Tibial nerve (tissue), 4 donors: ENCODE results near the gene BID. TPM values are rescaled to one million over a fixed set of nuclear protein-coding genes. Genes with fewer than 3 reads are reported as not detected.
"Not testable (repeated sequence)": the region's sequence is repeated elsewhere in the genome, so short reads cannot be mapped to it uniquely, and the experiment has no call there.

Experiments
- DNase-seq, 2 donors: peaks; one replicate each; pipeline ENCODE4 v3.0.0-alpha.2; 2019; ENCODE audit warnings: low spot score in 2 of 2
- H3K27ac ChIP-seq, 4 donors: fragments of 200-600 bp; sonication (generic) in 3 of 4; one replicate each; pipeline ENCODE4 v1.5.1; 2017 to 2019; ENCODE audit warnings: mild to moderate bottlenecking in 1 of 4
- H3K27me3 ChIP-seq, 2 donors: fragments of 200-600 bp; sonication (generic) in 1 of 2; one replicate each; pipeline versions ENCODE4 v1.5.1 to v1.6.0; 2017 to 2019
- H3K36me3 ChIP-seq, 3 donors: fragments of 200-600 bp; sonication (generic); one replicate each; pipeline ENCODE4 v1.5.1; 2018 to 2019
- H3K4me1 ChIP-seq, 4 donors: fragments of 200-600 bp; sonication (generic) in 3 of 4; one replicate each; pipeline ENCODE4 v1.5.1; 2017 to 2019
- H3K4me3 ChIP-seq, 4 donors: fragments of 200-600 bp; sonication (generic) in 3 of 4; one replicate each; pipeline ENCODE4 v1.5.1; 2017 to 2019; ENCODE audit warnings: mild to moderate bottlenecking in 1 of 4, moderate library complexity in 1 of 4
- H3K9me3 ChIP-seq, 4 donors: fragments of 200-600 bp; sonication (generic) in 3 of 4; one replicate each; pipeline ENCODE4 v1.5.1; 2017 to 2019
- CTCF ChIP-seq, 5 experiments: fragments of 200-600 bp in 3 of 5; fragments of 450-650 bp in 2 of 5; sonication (generic) in 3 of 5; IDR thresholded peaks; one replicate each; pipeline ENCODE4 v1.5.1; 2016 to 2019; ENCODE audit warnings: antibody characterized with exemption in 5 of 5, mild to moderate bottlenecking in 3 of 5, moderate library complexity in 2 of 5
- EP300 ChIP-seq, 2 donors: sonication (generic); formaldehyde crosslinking; IDR thresholded peaks; one replicate each; pipeline ENCODE4 v1.6.1; 2017; ENCODE audit warnings: antibody characterized with exemption in 2 of 2, mild to moderate bottlenecking in 1 of 2
- POLR2A ChIP-seq, 2 donors: fragments of 450-650 bp; IDR thresholded peaks; one replicate each; pipeline ENCODE4 v1.6.1; 2017; ENCODE audit warnings: antibody characterized with exemption in 2 of 2, mild to moderate bottlenecking in 2 of 2, moderate library complexity in 2 of 2
- WGBS, 2 donors: methylation state at CpG; one replicate each; pipeline ENCODE4 v1.1.5; 2018; 5-methylcytosine and 5-hydroxymethylcytosine counted together
- total RNA-seq, 4 donors: library from RNA; depleted of rRNA; stranded (reverse); fragments of >200 nt; gene quantifications; one replicate each; pipeline ENCODE4 v1.1.0, GENCODE V29; 2016

BID gene
- total RNA-seq, 4 donors from 2014 or later, result 6.3 to 47.1 (median 13.7) TPM

GRCh38 chr22:17770180-17771077 lies 3.8 kb downstream of the BID start:
- no peaks in the 10 kb centered on the region for H3K27me3 ChIP-seq
- H3K36me3 ChIP-seq, result no peaks in the 10 kb centered on the region
- 86 to 87% methylated on average over 19 of the region's 19 CpGs for WGBS, 2 donors
- no peak overlapping the region for H3K4me3 ChIP-seq
- no peak overlapping the region for H3K27ac ChIP-seq
- no peak for DNase-seq
- peaks cover 0 to 30% (median 13%) of the 10 kb centered on the region in 4 donors for H3K4me1 ChIP-seq
- TF ChIP-seq EP300 (IDR thresholded peaks at IDR 0.05) (no peak), CTCF (IDR thresholded peaks at IDR 0.05) (no peak), POLR2A (IDR thresholded peaks at IDR 0.05) (no peak)
- H3K9me3 ChIP-seq, result no peaks in the 10 kb centered on the region

DNA sequence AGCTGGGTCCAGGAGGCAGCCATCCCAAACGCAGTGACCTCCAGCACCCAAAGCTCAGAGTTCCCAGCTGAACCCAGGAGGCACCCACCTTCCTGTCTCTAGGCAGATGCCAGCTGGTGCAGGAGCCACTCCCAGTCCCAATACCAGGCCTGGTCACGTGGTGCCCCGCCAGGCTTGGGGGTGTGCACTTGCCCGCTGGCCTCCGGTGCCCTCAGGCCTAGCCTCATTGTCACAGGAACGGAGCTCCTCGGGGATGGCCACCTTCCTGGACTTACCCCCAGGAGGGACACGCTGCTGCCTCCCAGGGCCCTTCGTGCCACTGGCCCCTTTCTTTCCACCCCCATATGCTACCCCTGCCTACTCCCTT lies 4.6 kb downstream of the BID start:
- WGBS, 2 donors, result 83 to 87% methylated on average over 8 to 9 of the region's 9 CpGs
- H3K27ac ChIP-seq, result no peak overlapping the region
- TF ChIP-seq CTCF (IDR thresholded peaks at IDR 0.05), result no peak
- no peak for TF ChIP-seq EP300 (IDR thresholded peaks at IDR 0.05)
- TF ChIP-seq POLR2A (IDR thresholded peaks at IDR 0.05), result no peak
- DNase-seq, result no peak
- peaks cover 0 to 26% (median 13%) of the 10 kb centered on the region in 4 donors for H3K4me1 ChIP-seq
- H3K36me3 ChIP-seq, result no peaks in the 10 kb centered on the region
- H3K9me3 ChIP-seq, result no peaks in the 10 kb centered on the region
- no peak overlapping the region for H3K4me3 ChIP-seq
- H3K27me3 ChIP-seq, result no peaks in the 10 kb centered on the region

DNA sequence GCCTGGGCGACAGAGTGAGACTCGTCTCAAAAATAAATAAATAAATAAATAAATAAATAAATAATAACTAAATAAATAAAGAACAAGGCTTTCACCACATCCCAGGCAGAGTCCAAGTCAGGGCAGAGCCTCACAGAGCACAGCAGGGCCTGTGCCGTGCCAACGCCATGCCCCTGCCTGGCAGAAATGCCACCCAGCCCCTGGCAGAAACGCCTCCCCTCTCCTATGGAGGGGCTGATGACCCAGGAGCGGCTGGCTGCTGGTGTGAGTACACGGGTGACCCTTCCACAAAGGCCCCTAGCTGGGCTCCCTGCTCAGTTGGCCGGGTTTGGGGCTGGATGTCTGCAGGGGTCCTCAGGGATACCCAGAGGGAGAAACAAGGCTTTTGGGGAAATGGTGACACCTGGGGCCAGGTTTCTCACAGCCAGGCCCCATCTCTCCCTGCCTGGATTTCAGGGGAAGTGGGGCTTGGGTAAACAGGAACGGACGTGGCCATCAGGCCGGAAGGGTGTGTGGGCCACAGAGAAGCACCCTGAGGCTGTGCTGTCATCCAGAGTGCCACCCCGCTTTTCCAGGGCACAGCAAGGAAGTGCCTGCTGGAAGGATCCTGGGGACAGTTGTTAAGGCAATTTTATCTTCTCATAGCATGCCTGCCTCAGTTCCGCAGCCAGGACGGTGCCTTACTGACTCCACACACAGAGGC lies 5.1 kb downstream of the BID start:
- peaks cover 0 to 23% (median 13%) of the 10 kb centered on the region in 4 donors for H3K4me1 ChIP-seq
- no peak for TF ChIP-seq EP300 (IDR thresholded peaks at IDR 0.05)
- TF ChIP-seq CTCF (IDR thresholded peaks at IDR 0.05), result no peak
- TF ChIP-seq POLR2A (IDR thresholded peaks at IDR 0.05), result no peak
- no peaks in the 10 kb centered on the region for H3K36me3 ChIP-seq
- WGBS, 2 donors, result 87% methylated on average over 14 of the region's 14 CpGs
- H3K27ac ChIP-seq, result no peak overlapping the region
- no peak for DNase-seq
- H3K27me3 ChIP-seq, result no peaks in the 10 kb centered on the region
- H3K4me3 ChIP-seq, result no peak overlapping the region
- no peaks in the 10 kb centered on the region for H3K9me3 ChIP-seq

- WGBS, 2 donors, result 85 to 90% methylated on average over 14 of the region's 14 CpGs
Observed at GRCh38 chr22:17767233-17768065, 6.8 kb downstream of the BID start.

DNA sequence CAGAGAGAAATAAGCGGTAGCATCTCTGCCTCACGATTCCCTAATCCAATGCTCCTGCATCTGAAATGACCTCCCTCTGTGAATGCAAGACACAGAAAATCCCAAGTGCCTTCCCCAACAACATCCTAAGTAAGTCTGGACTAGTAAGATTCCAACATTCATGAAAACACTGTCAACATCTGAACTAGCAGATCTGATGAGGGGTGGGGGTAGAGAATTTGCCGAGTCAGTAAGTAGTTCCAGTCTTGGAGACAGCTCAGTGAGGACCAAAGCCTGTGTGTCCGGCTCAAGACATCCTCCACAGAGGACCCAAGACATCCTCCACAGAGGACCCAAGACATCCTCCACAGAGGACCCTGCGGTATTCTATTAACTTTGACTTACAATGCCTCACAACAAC lies 9.4 kb downstream of the BID start:
- H3K36me3 ChIP-seq, H3K27ac ChIP-seq, H3K27me3 ChIP-seq, H3K4me1 ChIP-seq, DNase-seq, H3K9me3 ChIP-seq, H3K4me3 ChIP-seq: not testable (repeated sequence)
- 86 to 88% methylated on average over 5 of the region's 5 CpGs for WGBS, 2 donors

More at GRCh38 chr22:17767233-17768065, 6.8 kb downstream of the BID start:
- H3K4me1 ChIP-seq, result peaks cover 0 to 8% (median 3%) of the 10 kb centered on the region in 4 donors
- DNase-seq, result no peak
- H3K27ac ChIP-seq, result no peak overlapping the region
- H3K9me3 ChIP-seq, result no peaks in the 10 kb centered on the region
- H3K27me3 ChIP-seq, result no peaks in the 10 kb centered on the region
- H3K36me3 ChIP-seq, result no peaks in the 10 kb centered on the region
- no peak for TF ChIP-seq POLR2A (IDR thresholded peaks at IDR 0.05)
- TF ChIP-seq CTCF (IDR thresholded peaks at IDR 0.05), result no peak
- TF ChIP-seq EP300 (IDR thresholded peaks at IDR 0.05), result no peak
- H3K4me3 ChIP-seq, result no peak overlapping the region
